Neuronal stem cell (in vitro differentiated cells): ENCODE results near the gene PLIN3.
"Not testable (repeated sequence)": the region's sequence is repeated elsewhere in the genome, so short reads cannot be mapped to it uniquely, and the experiment has no call there.

Source experiments
- DNase-seq: peaks from one replicate; pipeline ENCODE4 v3.0.0-alpha.2; 2013; ENCODE audit warnings: low spot score
- H2AFZ ChIP-seq: one replicate; pipeline ENCODE4 v1.6.1; 2013; ENCODE audit warnings: mild to moderate bottlenecking, low read length, inconsistent platforms
- H2AK5ac ChIP-seq: 2 replicates; pipeline ENCODE4 v1.6.1; 2013; ENCODE audit warnings: low read depth, mild to moderate bottlenecking, inconsistent platforms, low read length, moderate library complexity, mixed read lengths
- H2BK120ac ChIP-seq: 2 replicates; pipeline ENCODE4 v1.6.1; 2013; ENCODE audit warnings: low read depth, mild to moderate bottlenecking, inconsistent platforms, low read length, moderate library complexity, mixed read lengths
- H2BK12ac ChIP-seq: one replicate; pipeline ENCODE4 v1.6.1; 2013; ENCODE audit warnings: low read length, inconsistent platforms
- H2BK15ac ChIP-seq: 2 replicates; pipeline ENCODE4 v1.6.1; 2013; ENCODE audit warnings: mild to moderate bottlenecking, low read length, inconsistent platforms, mixed read lengths
- H2BK5ac ChIP-seq: one replicate; pipeline ENCODE4 v1.6.1; 2013; ENCODE audit warnings: inconsistent platforms, mild to moderate bottlenecking, low read length, moderate library complexity
- H3K14ac ChIP-seq: one replicate; pipeline ENCODE4 v1.6.1; 2013; ENCODE audit warnings: low read length, inconsistent platforms
- H3K18ac ChIP-seq: 2 replicates; pipeline ENCODE4 v1.6.1; 2013; ENCODE audit warnings: low read length, inconsistent platforms
- H3K23ac ChIP-seq: 2 replicates; pipeline ENCODE4 v1.6.1; 2013; ENCODE audit warnings: low read depth, mild to moderate bottlenecking, mixed read lengths, low read length, inconsistent platforms; ENCODE audit not compliant: poor library complexity
- H3K27ac ChIP-seq: replicated peaks from 3 replicates; pipeline ENCODE4 v1.5.1; 2013; ENCODE audit warnings: low read length, inconsistent platforms
- H3K27me3 ChIP-seq, 3 experiments: 2 replicates each; pipeline ENCODE4 v1.6.1; 2013; ENCODE audit warnings: low read length in 3 of 3, mild to moderate bottlenecking in 2 of 3, inconsistent platforms in 1 of 3, low read depth in 1 of 3, mixed read lengths in 1 of 3, moderate library complexity in 1 of 3; ENCODE audit not compliant: control insufficient read depth in 3 of 3, insufficient read depth in 3 of 3
- H3K36me3 ChIP-seq, 2 donors: replicated peaks in 1 of 2; 2 replicates each; pipeline ENCODE4 v1.6.1; 2013; ENCODE audit warnings: low read length in 2 of 2; ENCODE audit not compliant: control insufficient read depth in 2 of 2, insufficient read depth in 2 of 2
- H3K4ac ChIP-seq: 2 replicates; pipeline ENCODE4 v1.6.1; 2013; ENCODE audit warnings: inconsistent platforms, mild to moderate bottlenecking, low read length, moderate library complexity
- H3K4me1 ChIP-seq, 2 donors: 1 replicate in 1 of 2; 2 replicates in 1 of 2; pipeline ENCODE4 v1.6.1; 2013; ENCODE audit warnings: low read length in 2 of 2, low read depth in 1 of 2; ENCODE audit not compliant: control insufficient read depth in 2 of 2, insufficient read depth in 1 of 2
- H3K4me2 ChIP-seq: one replicate; pipeline ENCODE4 v1.6.1; 2013; ENCODE audit warnings: mild to moderate bottlenecking, low read length, inconsistent platforms; ENCODE audit not compliant: insufficient read depth, poor library complexity, severe bottlenecking
- H3K4me3 ChIP-seq, 2 donors: 2 replicates each; pipeline ENCODE4 v1.5.1; 2013; ENCODE audit warnings: low read length in 2 of 2, mild to moderate bottlenecking in 2 of 2, inconsistent platforms in 1 of 2, moderate library complexity in 1 of 2
- H3K79me1 ChIP-seq: one replicate; pipeline ENCODE4 v1.6.1; 2013; ENCODE audit warnings: low read depth, mild to moderate bottlenecking, inconsistent platforms, low read length, moderate library complexity
- H3K9ac ChIP-seq: one replicate; pipeline ENCODE4 v1.6.1; 2013; ENCODE audit warnings: mild to moderate bottlenecking, low read depth, low read length, inconsistent platforms; ENCODE audit not compliant: poor library complexity
- H3K9me3 ChIP-seq, 2 donors: replicated peaks in 1 of 2; 2 replicates each; pipeline versions ENCODE3 to v1.6.1; 2013; ENCODE audit warnings: low read length in 2 of 2, mild to moderate bottlenecking in 2 of 2, inconsistent platforms in 1 of 2, low read depth in 1 of 2, mixed read lengths in 1 of 2, moderate library complexity in 1 of 2; ENCODE audit not compliant: control insufficient read depth in 2 of 2, insufficient read depth in 1 of 2
- H4K8ac ChIP-seq: one replicate; pipeline ENCODE4 v1.6.1; 2013; ENCODE audit warnings: low read depth, mild to moderate bottlenecking, inconsistent platforms, low read length, moderate library complexity
- H4K91ac ChIP-seq: one replicate; pipeline ENCODE4 v1.6.1; 2013; ENCODE audit warnings: low read length, low read depth, mild to moderate bottlenecking, inconsistent platforms; ENCODE audit not compliant: poor library complexity
- WGBS, 2 donors: extraction: QIAGEN DNeasy Blood & Tissue Kit; methylation state at CpG; one replicate each; pipeline ENCODE4 v1.1.7; 2013; ENCODE audit warnings: missing lambda C conversion rate in 2 of 2, mixed read lengths in 1 of 2; ENCODE audit not compliant: insufficient read length in 2 of 2, insufficient replicate concordance in 1 of 2; ENCODE audit errors: extremely low coverage in 2 of 2; 5-methylcytosine and 5-hydroxymethylcytosine counted together

The PLIN3 gene

GRCh38 chr19:4849019-4849418 is 18.4 kb downstream of the PLIN3 start:
- H3K9me3 ChIP-seq = no peaks in the 10 kb centered on the region
- H4K91ac ChIP-seq = no peak overlapping the region
- H2BK5ac ChIP-seq = no peak overlapping the region
- no peak overlapping the region for H3K23ac ChIP-seq
- peaks cover 2% of the 10 kb centered on the region for H3K79me1 ChIP-seq
- H3K36me3 ChIP-seq = peaks cover 31 to 69% of the 10 kb centered on the region in 2 donors
- no peak overlapping the region for H2BK12ac ChIP-seq
- no peak overlapping the region for H3K27ac ChIP-seq
- H2AFZ ChIP-seq = no peak overlapping the region
- H3K18ac ChIP-seq = no peak overlapping the region
- no peak overlapping the region for H4K8ac ChIP-seq
- no peak overlapping the region for H3K4me3 ChIP-seq
- H3K14ac ChIP-seq = no peak overlapping the region
- no peak overlapping the region for H2BK120ac ChIP-seq
- no peak overlapping the region for H3K4me2 ChIP-seq
- H3K27me3 ChIP-seq = no peaks in the 10 kb centered on the region
- no peak overlapping the region for H3K9ac ChIP-seq
- H2AK5ac ChIP-seq = no peak overlapping the region
- no peak for DNase-seq
- no peaks in the 10 kb centered on the region for H3K4me1 ChIP-seq
- no peak overlapping the region for H2BK15ac ChIP-seq
- WGBS, 2 donors = no CpG with 5 or more reads among the region's 7 CpGs
- no peak overlapping the region for H3K4ac ChIP-seq

GRCh38 chr19:4847190-4847973 is 20.1 kb downstream of the PLIN3 start:
- no peaks in the 10 kb centered on the region for H3K9me3 ChIP-seq
- H3K4me1 ChIP-seq = no peaks in the 10 kb centered on the region
- peak overlapping the region; percentile 97 for H2BK12ac ChIP-seq
- H3K9ac ChIP-seq = peak overlapping the region; percentile 77
- H3K18ac ChIP-seq = no peak overlapping the region
- H2AK5ac ChIP-seq = no peak overlapping the region
- peak overlapping the region in 1 of 2 donors; percentile 22 for H3K4me3 ChIP-seq
- no peak overlapping the region for H2BK5ac ChIP-seq
- no peak overlapping the region for H3K4me2 ChIP-seq
- H2BK15ac ChIP-seq = no peak overlapping the region
- H3K27me3 ChIP-seq = no peaks in the 10 kb centered on the region
- H3K14ac ChIP-seq = no peak overlapping the region
- no peak overlapping the region for H4K8ac ChIP-seq
- WGBS, 2 donors = no CpG with 5 or more reads among the region's 23 CpGs
- peaks cover 35 to 73% of the 10 kb centered on the region in 2 donors for H3K36me3 ChIP-seq
- H2AFZ ChIP-seq = no peak overlapping the region
- no peak overlapping the region for H3K4ac ChIP-seq
- no peak overlapping the region for H3K27ac ChIP-seq
- H3K23ac ChIP-seq = peak overlapping the region; percentile 85
- H2BK120ac ChIP-seq = no peak overlapping the region
- H4K91ac ChIP-seq = no peak overlapping the region
- no peak for DNase-seq
- peaks cover 2% of the 10 kb centered on the region for H3K79me1 ChIP-seq

- H3K9me3 ChIP-seq, H3K18ac ChIP-seq, H2BK12ac ChIP-seq, H3K23ac ChIP-seq, H3K27ac ChIP-seq, H2BK120ac ChIP-seq, H3K14ac ChIP-seq, H3K4me3 ChIP-seq, H4K8ac ChIP-seq, H3K27me3 ChIP-seq, H2AK5ac ChIP-seq, H2BK15ac ChIP-seq, H3K4ac ChIP-seq, H4K91ac ChIP-seq, H2BK5ac ChIP-seq, H3K4me2 ChIP-seq, H3K9ac ChIP-seq, DNase-seq, H3K79me1 ChIP-seq, H2AFZ ChIP-seq, H3K4me1 ChIP-seq: not testable (repeated sequence)
- peaks cover 32 to 67% of the 10 kb centered on the region in 2 donors for H3K36me3 ChIP-seq
- WGBS, 2 donors = no CpG with 5 or more reads among the region's 9 CpGs
These were observed 21.5 kb downstream of the PLIN3 start for GRCh38 chr19:4845975-4846374.

- Histone ChIP-seq H2BK15ac (no peak overlapping the region), H4K91ac (no peak overlapping the region), H3K4me2 (no peak overlapping the region), H3K14ac (no peak overlapping the region), H3K4ac (no peak overlapping the region), H3K9ac (no peak overlapping the region), H3K79me1 (peaks cover 2% of the 10 kb centered on the region), H3K23ac (no peak overlapping the region), H2BK120ac (no peak overlapping the region), H3K4me1 (no peaks in the 10 kb centered on the region), H3K18ac (no peak overlapping the region), H2AK5ac (no peak overlapping the region), H3K9me3 (no peaks in the 10 kb centered on the region), H3K27me3 (no peaks in the 10 kb centered on the region), H3K36me3 (peaks cover 30 to 74% of the 10 kb centered on the region in 2 donors), H2AFZ (no peak overlapping the region), H2BK5ac (no peak overlapping the region), H2BK12ac (no peak overlapping the region), H4K8ac (no peak overlapping the region), H3K27ac (no peak overlapping the region), H3K4me3 (no peak overlapping the region)
- WGBS, 2 donors = no CpG with 5 or more reads among the region's 10 CpGs
- DNase-seq = no peak
These were observed 22.9 kb downstream of the PLIN3 start for GRCh38 chr19:4844348-4845179.
